Measurements from ENCODE around the gene ADI1.

GRCh38 chr2:3475771-3476170 lies 43.6 kb downstream of the ADI1 start:
- TF ChIP-seq CTCF (IDR thresholded peaks at IDR 0.05) = no peak
- no peak for TF ChIP-seq EP300 (IDR thresholded peaks at IDR 0.05; ENCODE audit: low read depth)
- no peak for TF ChIP-seq POLR2AphosphoS5 (IDR thresholded peaks at IDR 0.05)
- TF ChIP-seq POLR2A (IDR thresholded peaks at IDR 0.05) = no peak

All from transverse colon (tissue), 4 donors.